GM08714 (cell line): ENCODE data around the gene IGSF3.

ENCODE experiments used
- H3K4me3 ChIP-seq: fragments of 200-500 bp; sonication (Bioruptor generic); 2 replicates; pipeline ENCODE4 v1.5.1; 2014; ENCODE audit warnings: mild to moderate bottlenecking, low read length, inconsistent platforms
- ZNF274 ChIP-seq: IDR thresholded peaks from 2 replicates; pipeline ENCODE4 v1.6.1; 2012; ENCODE audit warnings: mild to moderate bottlenecking, low read depth, low read length

The IGSF3 gene

DNA sequence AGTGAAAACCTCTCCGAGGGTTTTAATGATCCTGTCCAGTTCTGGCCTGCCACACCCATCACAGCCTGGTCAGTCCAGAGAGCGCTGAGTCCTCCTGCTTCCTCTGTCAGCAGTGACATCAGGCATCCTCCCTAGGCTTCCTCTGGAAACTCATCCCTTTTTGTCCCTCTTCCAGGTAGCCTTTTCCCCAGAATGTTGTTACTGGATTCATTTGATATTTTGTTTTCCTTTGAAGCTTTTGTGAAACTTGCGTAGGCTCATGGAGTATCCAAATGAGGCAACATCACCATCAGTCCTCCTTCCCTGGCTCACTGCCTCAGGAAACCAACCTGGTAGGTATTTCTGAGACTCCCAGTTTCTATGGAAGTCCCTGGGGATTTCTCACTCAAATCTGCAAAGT is 27.0 kb upstream of the IGSF3 start:
- TF ChIP-seq ZNF274: no peak
- H3K4me3 ChIP-seq: no peak overlapping the region

DNA sequence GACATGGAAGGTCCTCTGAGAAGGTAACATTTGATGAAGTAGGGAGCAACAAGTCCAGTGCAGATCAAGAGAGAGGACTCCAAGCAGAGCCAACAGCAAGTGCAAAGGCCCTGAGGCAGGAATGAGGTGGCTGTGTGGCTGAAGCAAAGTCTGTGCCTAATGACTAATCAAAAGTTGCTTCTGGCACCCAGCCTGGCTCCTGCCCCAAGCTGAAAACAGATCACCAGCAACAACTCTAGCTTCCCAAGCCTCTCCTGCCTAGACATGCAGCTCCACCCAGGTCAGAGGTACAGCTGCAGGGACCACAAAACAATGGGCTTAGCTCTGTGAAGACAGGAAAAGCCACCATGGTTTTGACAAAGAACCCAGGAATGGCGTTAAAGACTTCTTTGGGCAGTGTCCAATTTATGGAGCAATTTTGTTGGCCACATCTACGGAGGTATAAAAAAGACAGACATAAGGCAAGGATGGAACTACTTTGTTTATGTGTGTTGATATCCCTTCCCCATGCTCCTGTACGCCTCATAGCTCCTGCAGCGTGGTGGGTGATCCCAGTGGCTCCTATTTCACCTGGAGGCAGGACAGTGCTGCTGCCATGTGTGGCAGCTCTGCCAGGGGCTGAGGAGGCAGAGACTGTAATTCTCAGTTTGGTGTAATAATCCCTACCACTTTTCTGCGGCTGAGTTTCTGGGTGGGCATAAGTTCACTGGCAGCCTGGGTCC is 26.4 kb upstream of the IGSF3 start:
- no peak for TF ChIP-seq ZNF274
- no peak overlapping the region for H3K4me3 ChIP-seq

DNA sequence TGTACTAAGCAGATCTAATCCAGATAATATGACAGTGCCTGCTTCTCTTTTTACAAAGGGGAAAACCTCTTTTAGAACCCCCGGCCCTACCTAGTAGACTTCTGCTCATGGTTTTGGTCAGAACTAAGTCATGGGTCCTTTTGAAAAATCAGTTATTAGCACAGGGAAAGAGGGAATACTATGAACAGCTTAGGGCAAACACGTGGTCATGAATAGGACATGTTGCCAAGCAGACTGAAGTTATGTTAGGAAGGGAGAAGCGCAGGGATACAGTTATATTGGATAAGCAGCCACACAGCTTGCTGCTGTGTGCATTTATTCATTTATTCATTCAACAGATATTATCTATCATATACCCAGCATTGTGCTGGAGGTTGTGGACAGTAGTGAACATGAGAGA is 25.3 kb upstream of the IGSF3 start:
- no peak overlapping the region for H3K4me3 ChIP-seq
- TF ChIP-seq ZNF274: no peak

DNA sequence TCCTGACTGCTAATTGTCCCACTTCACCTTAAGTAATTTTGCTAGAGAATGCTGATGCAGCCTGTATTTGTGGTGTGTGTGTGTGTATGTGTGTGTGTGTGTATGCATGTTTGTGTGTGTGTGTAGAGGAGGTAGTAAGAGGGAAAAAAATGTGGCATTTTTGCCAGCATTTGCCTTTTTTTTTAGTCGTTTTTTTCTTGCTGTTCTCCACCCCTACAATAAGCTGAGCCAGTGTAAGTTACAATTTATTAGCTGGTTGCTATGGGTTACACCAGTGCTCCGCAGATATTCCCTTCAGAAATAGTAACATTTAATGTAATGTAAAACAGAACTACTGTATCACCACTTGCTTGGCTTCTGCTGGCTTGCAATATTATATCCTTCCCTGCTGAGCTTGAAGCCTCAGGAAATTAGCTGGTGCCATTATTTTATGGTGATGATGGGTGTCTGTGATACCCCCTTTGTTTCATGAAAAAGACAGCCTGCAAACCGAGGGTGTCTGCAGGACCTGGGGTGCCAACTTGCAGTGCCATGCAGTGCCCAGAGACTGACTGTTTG is 23.4 kb upstream of the IGSF3 start:
- no peak for TF ChIP-seq ZNF274
- H3K4me3 ChIP-seq: no peak overlapping the region

DNA sequence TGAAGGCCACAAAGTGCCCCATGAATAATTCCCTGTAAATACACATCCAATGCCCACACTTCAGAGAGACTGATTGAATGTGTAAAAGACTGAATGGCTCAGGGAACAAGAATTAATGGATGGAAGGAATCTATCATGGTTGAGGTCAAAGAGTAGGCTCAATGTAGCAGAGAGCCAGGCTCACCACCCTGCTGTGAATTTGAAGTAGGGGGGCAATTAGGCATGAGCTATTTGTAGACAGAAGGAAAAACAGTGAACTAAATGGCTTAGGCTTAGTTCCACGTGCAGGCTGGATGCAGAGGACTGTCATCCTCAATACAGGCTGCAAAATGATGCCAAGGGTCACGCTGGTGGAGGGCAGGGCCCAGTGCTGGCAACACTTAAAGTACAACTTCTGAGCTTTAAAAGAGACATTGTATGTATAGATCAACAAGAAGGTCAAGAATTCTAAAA is 22.9 kb upstream of the IGSF3 start:
- TF ChIP-seq ZNF274: no peak
- H3K4me3 ChIP-seq: no peak overlapping the region

DNA sequence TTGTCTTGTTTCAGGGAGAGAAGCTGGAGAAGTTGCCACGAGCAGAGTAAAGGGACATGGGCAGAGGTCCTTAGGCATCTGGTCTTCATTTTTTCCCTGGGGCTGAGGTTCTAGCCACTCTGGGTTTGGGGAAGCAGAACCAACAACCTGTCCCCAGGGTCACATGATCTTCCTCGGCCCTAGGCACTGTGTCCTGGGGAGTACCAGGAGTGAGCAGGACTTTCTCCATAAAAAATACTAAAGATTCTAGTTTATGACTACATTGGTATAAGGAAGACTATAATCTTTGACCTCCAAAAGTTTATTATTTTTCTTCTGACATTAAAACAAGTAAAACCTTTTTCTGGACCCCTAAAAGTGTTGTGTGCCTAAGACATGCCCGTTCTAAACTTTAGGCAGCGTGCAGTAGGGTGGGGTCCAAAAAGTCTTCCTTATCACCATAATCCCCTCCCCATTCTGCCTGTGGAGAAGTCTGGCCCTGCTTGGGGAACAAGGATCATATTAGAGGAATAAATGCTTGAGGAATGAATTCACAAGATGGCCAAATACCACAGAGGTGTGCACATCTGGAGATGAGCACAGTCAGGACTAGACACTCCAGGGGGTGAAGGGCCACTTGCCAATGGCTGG is 19.3 kb upstream of the IGSF3 start:
- no peak overlapping the region for H3K4me3 ChIP-seq
- no peak for TF ChIP-seq ZNF274

DNA sequence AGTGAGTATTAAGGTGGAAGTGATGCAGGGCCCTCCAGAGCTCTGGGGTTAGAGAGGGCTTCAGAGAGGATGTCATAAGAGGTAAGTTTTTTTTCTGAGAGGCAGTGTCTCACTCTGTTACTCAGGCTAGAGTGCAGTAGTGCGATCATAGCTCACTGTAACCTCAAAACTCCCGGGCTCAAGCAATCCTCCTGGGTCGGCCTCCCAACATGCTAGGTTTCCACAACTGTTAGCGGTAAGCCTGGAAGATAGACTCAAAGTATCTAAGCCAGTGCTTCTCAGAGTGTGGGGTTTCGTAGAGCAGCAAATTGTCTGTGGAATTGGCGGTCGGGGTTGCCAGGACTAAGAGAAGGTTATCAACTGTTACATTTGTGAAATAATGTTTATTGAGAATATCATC is 18.6 kb upstream of the IGSF3 start:
- TF ChIP-seq ZNF274: no peak

DNA sequence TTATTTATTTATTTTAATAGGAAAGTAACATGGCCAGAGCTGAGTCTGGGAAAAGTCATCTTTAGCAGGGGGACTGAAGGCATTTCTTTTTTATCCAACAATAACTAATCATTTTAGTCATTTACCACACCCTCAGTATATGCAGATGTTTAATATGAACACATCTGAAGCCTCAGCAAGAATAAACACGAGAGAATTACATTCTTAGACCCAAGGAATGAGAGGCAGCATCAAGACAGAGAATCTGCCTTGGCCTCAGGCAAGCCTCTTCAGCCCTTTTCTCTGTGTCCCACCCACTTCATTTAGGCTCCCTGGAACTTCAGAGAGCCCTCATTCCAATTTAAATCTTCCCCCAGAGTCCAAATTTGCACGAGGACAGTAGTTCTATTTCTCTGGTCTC is 17.0 kb upstream of the IGSF3 start:
- TF ChIP-seq ZNF274: no peak
- no peak overlapping the region for H3K4me3 ChIP-seq

More for the DNA sequence above, 18.6 kb upstream of the IGSF3 start:
- H3K4me3 ChIP-seq: no peak overlapping the region

DNA sequence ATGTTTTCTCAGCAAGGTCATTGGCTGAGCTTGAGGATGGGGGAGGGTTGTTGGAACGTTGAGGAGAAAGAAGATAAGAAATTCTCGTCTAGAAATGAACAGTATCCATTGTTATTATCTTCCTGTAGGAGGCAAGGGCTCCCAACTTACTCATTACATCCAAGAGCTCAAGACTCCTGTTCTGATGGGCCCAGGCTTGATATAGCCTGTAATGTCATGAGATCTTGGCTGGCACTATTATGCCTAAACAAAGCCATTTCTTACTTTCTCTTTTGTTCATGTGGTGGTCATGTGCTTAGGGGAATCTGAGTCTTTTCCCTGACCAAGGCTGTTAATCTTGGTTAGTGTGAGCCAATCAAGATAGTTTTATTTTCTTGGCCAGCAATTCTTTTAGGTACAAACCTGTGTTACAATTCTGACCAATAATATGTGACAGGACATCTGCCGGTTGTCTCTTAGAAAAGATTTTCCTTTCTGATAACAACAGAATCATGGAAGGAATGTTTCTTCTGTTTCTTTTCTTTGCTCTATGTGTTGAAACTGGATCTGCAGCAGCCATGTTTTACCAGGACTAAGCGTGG is 15.2 kb upstream of the IGSF3 start:
- H3K4me3 ChIP-seq: no peak overlapping the region
- no peak for TF ChIP-seq ZNF274

DNA sequence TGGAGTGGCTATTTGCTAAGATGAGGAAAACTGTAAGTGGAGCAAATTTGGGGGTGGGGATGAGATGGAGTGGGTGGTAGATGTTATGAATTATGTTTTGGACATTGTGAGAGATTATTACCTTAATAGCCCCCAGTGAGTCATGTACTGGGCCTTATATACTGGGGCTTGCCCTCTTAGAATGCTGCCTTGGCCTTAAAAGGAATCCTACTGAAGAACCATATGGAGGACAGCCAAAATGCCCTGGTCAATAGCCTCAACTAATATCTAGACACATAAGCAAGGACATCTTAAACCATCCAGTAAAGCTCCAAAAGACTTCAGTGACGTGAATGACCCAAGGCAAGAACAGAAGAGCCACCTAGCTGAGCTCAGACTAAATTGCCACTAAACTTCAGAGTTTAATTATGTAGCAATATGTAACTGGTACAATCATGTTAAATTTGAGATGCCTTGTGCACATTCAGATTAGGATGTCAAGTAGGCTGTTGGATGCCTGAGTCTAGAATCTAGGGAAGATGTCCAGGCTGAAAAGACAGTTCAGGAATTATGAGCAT is 13.9 kb upstream of the IGSF3 start:
- no peak overlapping the region for H3K4me3 ChIP-seq
- no peak for TF ChIP-seq ZNF274

DNA sequence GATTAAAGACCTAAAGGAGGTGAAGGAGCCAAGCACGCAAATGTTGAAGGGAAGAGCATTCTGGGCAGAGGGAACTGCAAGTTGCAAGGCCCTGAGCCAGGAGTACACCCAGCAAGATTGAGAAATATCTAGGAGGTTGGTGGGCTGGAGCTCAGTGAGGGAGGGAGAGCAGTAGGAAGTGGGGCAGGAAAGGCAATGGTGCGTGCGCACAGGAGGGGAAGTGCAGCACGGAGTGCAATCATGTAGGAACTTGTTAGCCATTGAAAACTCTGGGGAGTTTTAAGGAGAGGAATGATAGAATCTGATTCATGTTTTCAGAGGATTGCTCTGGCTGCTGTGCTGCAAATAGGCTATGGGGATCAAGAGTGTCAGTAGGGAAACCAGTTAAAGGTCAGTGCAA is 13.2 kb upstream of the IGSF3 start:
- TF ChIP-seq ZNF274: no peak
- no peak overlapping the region for H3K4me3 ChIP-seq

DNA sequence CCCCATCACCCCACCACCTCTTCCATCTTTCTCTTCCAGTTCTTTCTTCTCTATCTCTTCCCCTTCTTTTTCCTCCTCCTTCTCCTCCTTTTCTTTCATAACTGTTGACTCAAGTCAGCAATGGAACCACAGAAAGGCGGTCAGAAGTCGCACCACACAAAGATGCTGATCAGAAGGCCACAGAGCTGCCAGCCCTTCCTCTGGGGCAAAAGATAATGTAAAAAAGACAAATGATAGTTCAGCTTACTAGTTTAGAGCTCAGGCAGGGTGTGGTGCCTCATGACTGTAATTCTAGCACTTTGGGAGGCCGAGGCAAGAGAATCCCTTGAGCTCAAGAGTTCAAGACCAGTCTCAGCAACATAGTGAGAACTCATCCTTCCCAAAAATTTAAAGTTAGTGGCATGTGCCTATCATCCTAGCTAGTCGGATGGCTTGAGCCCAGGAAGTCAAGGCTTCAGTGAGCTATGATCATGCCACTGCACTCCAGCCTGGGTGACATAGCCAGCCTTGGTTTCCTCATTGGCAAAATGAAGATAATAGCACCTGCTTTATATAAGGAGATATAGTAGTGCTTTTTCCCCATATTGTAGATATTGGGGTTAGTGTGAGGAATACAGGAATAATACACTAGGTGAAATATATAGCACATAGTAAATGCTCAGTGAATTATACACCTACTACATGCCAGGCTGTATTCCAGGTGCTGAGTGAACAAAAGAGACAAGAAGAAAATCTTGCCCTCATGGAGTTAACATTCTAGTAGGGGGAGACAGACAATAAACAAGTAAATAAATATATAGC is 12.5 kb upstream of the IGSF3 start:
- no peak for TF ChIP-seq ZNF274
- H3K4me3 ChIP-seq: no peak overlapping the region

DNA sequence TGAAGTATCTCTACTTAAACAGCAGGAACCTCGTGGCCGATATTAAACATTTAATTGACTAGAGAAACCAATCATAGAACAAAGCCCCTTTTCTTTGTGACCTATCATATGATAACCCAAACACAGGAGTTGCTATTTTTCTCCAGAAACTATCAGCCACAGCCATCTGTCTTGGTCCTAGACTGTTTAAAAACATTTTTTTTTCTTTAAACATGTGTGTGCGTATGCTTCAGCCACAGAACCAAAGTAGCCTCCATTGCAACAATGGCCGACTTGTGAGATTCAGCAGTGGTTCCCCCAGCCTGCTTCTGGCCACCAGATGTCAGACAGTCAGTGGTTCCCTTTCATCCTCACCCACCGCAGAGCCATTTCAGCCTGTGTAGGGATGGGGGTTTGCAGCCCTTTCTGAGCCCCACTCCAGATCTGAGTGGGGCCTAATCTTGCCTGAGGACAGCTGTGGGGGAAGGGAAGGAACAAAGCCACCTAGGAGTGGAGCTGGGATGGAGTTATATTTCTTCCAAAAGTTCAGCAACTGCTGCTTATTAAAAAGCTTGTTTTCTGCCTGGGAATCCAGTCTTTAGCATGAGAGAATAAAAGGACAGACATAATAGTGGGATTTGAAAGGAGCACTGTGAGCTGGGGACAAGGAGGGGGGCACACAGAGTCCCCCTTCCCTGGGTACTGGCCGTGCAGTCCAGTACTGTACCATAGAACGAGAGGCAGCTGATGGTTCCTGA is 11.7 kb upstream of the IGSF3 start:
- H3K4me3 ChIP-seq: no peak overlapping the region
- no peak for TF ChIP-seq ZNF274
